Tibial artery (tissue), 4 donors: ENCODE measurements around the gene NEGR1.

ENCODE experiments used
- DNase-seq, 2 donors: peaks; one replicate each; pipeline ENCODE4 v3.0.0-alpha.2; 2019
- H3K27ac ChIP-seq, 2 donors: fragments of 200-600 bp; sonication (generic) in 1 of 2; 1 replicate in 1 of 2; 2 replicates in 1 of 2; pipeline ENCODE4 v1.5.1; 2018 to 2019; ENCODE audit warnings: mild to moderate bottlenecking in 1 of 2
- H3K27me3 ChIP-seq, 2 donors: fragments of 200-600 bp; sonication (generic) in 1 of 2; one replicate each; pipeline versions ENCODE4 v1.5.1 to v1.6.0; 2016 to 2019
- H3K36me3 ChIP-seq, 3 donors: fragments of 200-600 bp; sonication (generic) in 2 of 3; one replicate each; pipeline ENCODE4 v1.5.1; 2016 to 2019; ENCODE audit warnings: mild to moderate bottlenecking in 2 of 3
- H3K4me1 ChIP-seq, 4 donors: fragments of 200-600 bp; sonication (generic) in 2 of 4; 1 replicate in 3 of 4; 2 replicates in 1 of 4; pipeline ENCODE4 v1.5.1; 2016 to 2019
- H3K4me3 ChIP-seq, 2 donors: fragments of 200-600 bp; sonication (generic) in 1 of 2; 1 replicate in 1 of 2; 2 replicates in 1 of 2; pipeline ENCODE4 v1.5.1; 2018 to 2019; ENCODE audit warnings: mild to moderate bottlenecking in 2 of 2
- H3K9me3 ChIP-seq, 3 donors: fragments of 200-600 bp; sonication (generic) in 1 of 3; one replicate each; pipeline ENCODE4 v1.5.1; 2016 to 2019
- intact Hi-C: fragments of 100-400 bp; cut with DNase I; formaldehyde crosslinking; loops from one replicate; pipeline ENCODE4 v1.15.0; 2023; ENCODE audit warnings: low total_unique reads
- TF ChIP-seq, protein P1 (sequence below), 2 experiments: fragments of 200-600 bp in 1 of 2; fragments of 450-650 bp in 1 of 2; IDR thresholded peaks; one replicate each; pipeline ENCODE4 v1.5.1; 2017 to 2019; ENCODE audit warnings: antibody characterized with exemption in 2 of 2, mild to moderate bottlenecking in 1 of 2, moderate library complexity in 1 of 2

The NEGR1 gene

DNA sequence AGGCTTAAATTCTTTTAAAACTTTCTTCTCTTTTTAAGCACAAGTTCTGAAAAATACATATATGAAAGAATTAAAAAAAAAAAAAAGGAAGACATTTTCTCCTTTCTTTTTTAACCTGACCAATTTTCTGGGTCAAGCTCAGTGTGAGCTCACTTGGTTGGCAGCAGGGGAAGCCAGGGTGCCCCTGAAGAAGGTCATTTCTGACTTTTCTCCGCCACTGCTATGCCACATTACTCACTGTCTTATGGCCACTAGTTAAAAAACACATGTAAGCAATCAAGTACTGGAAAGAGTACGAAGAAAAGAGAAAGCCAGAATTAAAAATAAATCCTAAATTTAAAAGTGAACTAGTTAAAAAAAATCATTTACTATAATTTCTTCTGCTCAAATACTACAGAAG, 275.0 kb downstream of the NEGR1 start:
- Histone ChIP-seq H3K36me3 (no peaks in the 10 kb centered on the region), H3K9me3 (no peaks in the 10 kb centered on the region), H3K4me1 (peaks cover 0 to 35% (median 7%) of the 10 kb centered on the region in 4 donors), H3K27me3 (no peaks in the 10 kb centered on the region), H3K4me3 (no peak overlapping the region), H3K27ac (no peak overlapping the region)
- intact Hi-C loops = no loop called here
- DNase-seq = no peak
- TF ChIP-seq, protein P1, sequence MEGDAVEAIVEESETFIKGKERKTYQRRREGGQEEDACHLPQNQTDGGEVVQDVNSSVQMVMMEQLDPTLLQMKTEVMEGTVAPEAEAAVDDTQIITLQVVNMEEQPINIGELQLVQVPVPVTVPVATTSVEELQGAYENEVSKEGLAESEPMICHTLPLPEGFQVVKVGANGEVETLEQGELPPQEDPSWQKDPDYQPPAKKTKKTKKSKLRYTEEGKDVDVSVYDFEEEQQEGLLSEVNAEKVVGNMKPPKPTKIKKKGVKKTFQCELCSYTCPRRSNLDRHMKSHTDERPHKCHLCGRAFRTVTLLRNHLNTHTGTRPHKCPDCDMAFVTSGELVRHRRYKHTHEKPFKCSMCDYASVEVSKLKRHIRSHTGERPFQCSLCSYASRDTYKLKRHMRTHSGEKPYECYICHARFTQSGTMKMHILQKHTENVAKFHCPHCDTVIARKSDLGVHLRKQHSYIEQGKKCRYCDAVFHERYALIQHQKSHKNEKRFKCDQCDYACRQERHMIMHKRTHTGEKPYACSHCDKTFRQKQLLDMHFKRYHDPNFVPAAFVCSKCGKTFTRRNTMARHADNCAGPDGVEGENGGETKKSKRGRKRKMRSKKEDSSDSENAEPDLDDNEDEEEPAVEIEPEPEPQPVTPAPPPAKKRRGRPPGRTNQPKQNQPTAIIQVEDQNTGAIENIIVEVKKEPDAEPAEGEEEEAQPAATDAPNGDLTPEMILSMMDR (IDR thresholded peaks at IDR 0.05) = no peak

DNA sequence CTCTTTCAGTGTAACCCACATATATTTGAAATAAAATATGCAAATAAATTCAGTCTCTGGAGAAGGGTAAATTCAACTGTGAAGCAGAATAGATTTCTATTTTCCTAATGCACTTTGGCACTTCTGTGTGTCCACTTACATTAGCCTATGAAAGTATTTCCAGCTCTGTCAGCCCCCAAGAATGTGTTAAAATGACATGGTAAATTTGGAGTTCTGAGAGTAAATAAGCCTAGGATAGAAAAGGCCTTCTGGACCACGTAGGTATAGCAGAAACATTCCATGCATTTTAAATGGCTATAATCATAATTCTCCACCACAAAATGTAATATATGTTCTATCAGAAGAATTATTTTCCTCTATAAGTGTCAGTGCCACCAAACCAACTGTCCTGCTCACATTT, 276.2 kb downstream of the NEGR1 start:
- Histone ChIP-seq H3K4me1 (peaks cover 0 to 33% (median 7%) of the 10 kb centered on the region in 4 donors), H3K36me3 (no peaks in the 10 kb centered on the region), H3K27ac (no peak overlapping the region), H3K27me3 (no peaks in the 10 kb centered on the region), H3K4me3 (no peak overlapping the region), H3K9me3 (no peaks in the 10 kb centered on the region)
- intact Hi-C loops = no loop called here
- no peak for DNase-seq
- TF ChIP-seq, protein P1 (IDR thresholded peaks at IDR 0.05) = no peak

DNA sequence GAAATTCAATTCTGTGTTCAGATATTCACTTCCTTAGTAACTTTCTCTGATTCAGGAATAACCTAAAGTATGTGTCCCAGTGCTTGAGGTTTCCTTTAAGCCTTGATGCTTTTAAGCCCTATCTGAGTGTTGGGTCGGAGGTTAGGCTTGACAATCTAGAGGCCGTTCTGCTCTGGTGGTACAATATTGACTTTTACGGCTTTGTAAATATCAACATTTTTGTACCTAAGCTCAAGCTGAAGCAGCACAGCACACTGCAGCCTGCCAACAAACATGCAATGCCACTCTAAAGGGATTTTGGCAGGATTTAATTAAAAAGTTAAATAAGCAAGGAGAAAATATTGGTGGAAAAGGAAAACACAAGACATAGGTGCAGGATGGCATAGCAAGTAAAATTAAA, 279.2 kb downstream of the NEGR1 start:
- no peak overlapping the region for H3K27ac ChIP-seq
- H3K4me1 ChIP-seq = peaks cover 0 to 17% (median 0%) of the 10 kb centered on the region in 4 donors
- intact Hi-C loops = no loop called here
- H3K9me3 ChIP-seq = no peaks in the 10 kb centered on the region
- H3K27me3 ChIP-seq = no peaks in the 10 kb centered on the region
- H3K4me3 ChIP-seq = no peak overlapping the region
- TF ChIP-seq, protein P1 (IDR thresholded peaks at IDR 0.05) = no peak
- no peaks in the 10 kb centered on the region for H3K36me3 ChIP-seq
- no peak for DNase-seq

DNA sequence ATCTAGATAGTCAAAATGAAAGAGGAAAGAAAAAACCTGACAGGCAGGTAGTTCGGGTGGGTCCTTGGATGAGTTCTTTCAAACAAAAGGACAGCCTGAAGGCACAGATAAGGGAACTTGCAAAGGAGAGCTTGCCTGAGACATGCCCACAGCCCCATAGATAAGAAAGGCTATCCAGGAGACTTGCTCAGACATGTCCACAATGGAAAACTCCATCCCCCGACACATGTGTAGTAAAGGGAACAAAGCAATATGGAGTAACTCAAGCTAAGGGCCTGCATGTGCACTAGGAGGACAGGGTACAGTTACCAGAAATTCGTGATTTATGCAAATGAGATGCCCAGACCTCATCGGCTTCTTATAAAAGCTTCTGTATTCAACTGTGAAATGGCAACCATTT, 281.5 kb downstream of the NEGR1 start:
- H3K36me3 ChIP-seq = no peaks in the 10 kb centered on the region
- no peak overlapping the region for H3K27ac ChIP-seq
- TF ChIP-seq, protein P1 (IDR thresholded peaks at IDR 0.05) = no peak
- H3K27me3 ChIP-seq = no peaks in the 10 kb centered on the region
- no peaks in the 10 kb centered on the region for H3K9me3 ChIP-seq
- intact Hi-C loops = no loop called here
- DNase-seq = no peak
- no peaks in the 10 kb centered on the region for H3K4me1 ChIP-seq
- no peak overlapping the region for H3K4me3 ChIP-seq

DNA sequence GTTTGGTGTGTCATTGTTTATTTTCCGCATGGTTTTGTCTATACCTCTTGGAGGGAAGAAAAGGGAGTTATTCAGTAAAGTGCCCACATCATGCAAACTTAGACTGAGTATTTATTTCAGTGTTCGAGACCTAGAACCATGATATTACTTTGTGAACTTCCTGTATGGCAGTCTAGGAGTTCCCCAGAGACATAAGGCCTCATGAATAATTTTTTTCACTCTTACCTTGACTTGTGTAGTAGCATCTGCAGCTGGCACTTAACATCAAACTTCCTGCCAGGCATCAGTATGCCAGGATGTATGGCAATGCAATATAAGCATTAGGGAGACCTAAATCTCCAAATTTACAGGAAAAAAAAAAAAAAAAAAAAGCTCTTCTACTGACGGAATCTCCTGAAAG, 287.7 kb downstream of the NEGR1 start:
- H3K27me3 ChIP-seq = no peaks in the 10 kb centered on the region
- no peak overlapping the region for H3K4me3 ChIP-seq
- TF ChIP-seq, protein P1 (IDR thresholded peaks at IDR 0.05) = no peak
- DNase-seq = no peak
- no peaks in the 10 kb centered on the region for H3K4me1 ChIP-seq
- no peak overlapping the region for H3K27ac ChIP-seq
- H3K9me3 ChIP-seq = no peaks in the 10 kb centered on the region
- no peaks in the 10 kb centered on the region for H3K36me3 ChIP-seq
- intact Hi-C loops = no loop called here

DNA sequence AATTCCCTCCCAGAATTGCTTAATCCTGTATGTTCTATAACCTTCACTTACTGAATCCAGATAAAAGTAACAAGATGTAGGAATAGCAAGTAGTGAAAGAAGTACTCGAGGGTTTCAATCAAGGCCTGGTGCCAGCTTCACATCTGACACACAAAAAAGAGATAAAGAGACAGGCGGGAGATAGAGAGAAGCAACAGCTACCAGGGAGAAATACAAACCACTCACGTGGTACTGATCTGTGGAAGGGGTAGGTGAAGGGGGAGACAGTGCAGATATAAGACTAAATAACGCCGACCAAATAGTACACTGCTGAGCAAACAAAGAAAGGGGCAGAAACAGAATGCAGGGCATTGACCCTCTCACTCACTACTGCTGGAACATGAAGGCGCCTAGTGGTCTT, 295.2 kb downstream of the NEGR1 start:
- intact Hi-C loops = no loop called here

More for the DNA sequence above, 295.2 kb downstream of the NEGR1 start:
- no peaks in the 10 kb centered on the region for H3K9me3 ChIP-seq
- no peak for DNase-seq
- no peaks in the 10 kb centered on the region for H3K36me3 ChIP-seq
- no peaks in the 10 kb centered on the region for H3K4me1 ChIP-seq
- TF ChIP-seq, protein P1 (IDR thresholded peaks at IDR 0.05) = no peak
- H3K4me3 ChIP-seq = no peak overlapping the region
- H3K27me3 ChIP-seq = no peaks in the 10 kb centered on the region
- H3K27ac ChIP-seq = no peak overlapping the region
